Keratinocyte (primary cell): ENCODE data around the gene PSMD7. TPM values are rescaled to one million over a fixed set of nuclear protein-coding genes. Genes with fewer than 3 reads are reported as not detected.

ENCODE experiments used
- DNase-seq: peaks from one replicate; pipeline ENCODE4 v3.0.0-alpha.2; 2011; ENCODE audit warnings: low read depth, missing footprints, low spot score
- FAIRE-seq: peaks from 2 replicates; lab custom pipeline; 2011; peaks lifted over from hg19 to GRCh38; lab: Jason Lieb, UNC
- H2AFZ ChIP-seq: 2 replicates; pipeline ENCODE4 v1.6.0; 2012; ENCODE audit warnings: low read length, control low read depth, inconsistent platforms; ENCODE audit not compliant: control insufficient read depth
- H3K27ac ChIP-seq: 2 replicates; pipeline ENCODE4 v1.5.1; 2011; ENCODE audit warnings: low read length; ENCODE audit not compliant: control insufficient read depth, insufficient read depth
- H3K27me3 ChIP-seq: 3 replicates; pipeline ENCODE4 v1.6.0; 2011; ENCODE audit warnings: low read length; ENCODE audit not compliant: control insufficient read depth, insufficient read depth; ENCODE audit errors: extremely low read depth
- H3K36me3 ChIP-seq, 2 experiments: 2 replicates in 1 of 2; 3 replicates in 1 of 2; pipeline ENCODE4 v1.5.1; 2011; ENCODE audit warnings: low read length in 2 of 2, mild to moderate bottlenecking in 1 of 2; ENCODE audit not compliant: control insufficient read depth in 2 of 2, insufficient read depth in 2 of 2; ENCODE audit errors: extremely low read depth in 1 of 2
- H3K4me1 ChIP-seq: 3 replicates; pipeline ENCODE4 v1.5.1; 2011; ENCODE audit warnings: low read length; ENCODE audit not compliant: control insufficient read depth, insufficient read depth; ENCODE audit errors: extremely low read depth
- H3K4me2 ChIP-seq: 3 replicates; pipeline ENCODE4 v1.6.0; 2011; ENCODE audit warnings: low read depth, low read length; ENCODE audit not compliant: control insufficient read depth, insufficient read depth; ENCODE audit errors: extremely low read depth
- H3K4me3 ChIP-seq, 3 experiments: fragments of 200-600 bp in 1 of 3; sonication (generic) in 1 of 3; 2 replicates in 2 of 3; 3 replicates in 1 of 3; pipeline ENCODE4 v1.5.1; 2011 to 2016; ENCODE audit warnings: low read length in 3 of 3, mild to moderate bottlenecking in 3 of 3, control low read depth in 2 of 3, inconsistent platforms in 1 of 3, low read depth in 1 of 3, mixed read lengths in 1 of 3, mixed run types in 1 of 3, moderate library complexity in 1 of 3; ENCODE audit not compliant: control insufficient read depth in 2 of 3, insufficient read depth in 2 of 3; ENCODE audit errors: extremely low read depth in 1 of 3
- H3K79me2 ChIP-seq: 2 replicates; pipeline ENCODE4 v1.6.0; 2012; ENCODE audit warnings: low read length; ENCODE audit not compliant: control insufficient read depth, insufficient read depth
- H3K9ac ChIP-seq: 3 replicates; pipeline ENCODE4 v1.6.0; 2011; ENCODE audit warnings: low read length; ENCODE audit not compliant: control insufficient read depth, insufficient read depth; ENCODE audit errors: extremely low read depth
- H3K9me1 ChIP-seq: 3 replicates; pipeline ENCODE4 v1.6.0; 2011; ENCODE audit warnings: low read length; ENCODE audit not compliant: control insufficient read depth, insufficient read depth; ENCODE audit errors: extremely low read depth
- H3K9me3 ChIP-seq: 2 replicates; pipeline ENCODE4 v1.5.1; 2012; ENCODE audit warnings: low read depth, low read length; ENCODE audit not compliant: control insufficient read depth
- H4K20me1 ChIP-seq: 3 replicates; pipeline ENCODE4 v1.6.0; 2011; ENCODE audit warnings: low read length; ENCODE audit not compliant: control insufficient read depth, insufficient read depth; ENCODE audit errors: extremely low read depth
- CTCF ChIP-seq, 3 experiments: IDR thresholded peaks in 1 of 3; conservative IDR thresholded peaks in 1 of 3; optimal IDR thresholded peaks in 1 of 3; 2 replicates in 2 of 3; 3 replicates in 1 of 3; pipeline versions ENCODE3 to v1.5.1; 2011; ENCODE audit warnings: low read length in 3 of 3, mild to moderate bottlenecking in 3 of 3, moderate library complexity in 2 of 3, control low read depth in 1 of 3, inconsistent platforms in 1 of 3; ENCODE audit not compliant: insufficient read depth in 2 of 3; ENCODE audit errors: extremely low read depth in 1 of 3
- EZH2 ChIP-seq: IDR thresholded peaks from one replicate; pipeline ENCODE4 v1.6.1; 2012; ENCODE audit warnings: inconsistent platforms, mild to moderate bottlenecking, low read length, moderate library complexity
- dilution Hi-C: fragments of 300-500 bp; cut with MboI; formaldehyde crosslinking; loops from one replicate; pipeline ENCODE4 v1.7.0; 2020; ENCODE audit warnings: low sequenced_read_pairs; ENCODE audit not compliant: extremely low pct_ligation_motif_present
- polyA plus RNA-seq, 5 experiments: library from polyadenylated mRNA; depleted of rRNA in 3 of 5; stranded (reverse) in 3 of 5; stranded (forward) in 1 of 5; unstranded in 1 of 5; fragments of >200 nt; gene quantifications; 1 replicate in 1 of 5; 2 replicates in 3 of 5; 3 replicates in 1 of 5; pipeline versions ENCODE4 v1.2.1 to v1.2.3, GENCODE V29; 2011 to 2012; ENCODE audit warnings: missing spikeins in 2 of 5, low read depth in 1 of 5, low replicate concordance in 1 of 5

PSMD7 gene
- polyA plus RNA-seq, 1 donor (not counting 4 experiments of a cell fraction or from before 2014, with no cell fraction given): 130 TPM

GRCh38 chr16:74249846-74250245 is 46.8 kb upstream of the PSMD7 start:
- Histone ChIP-seq H3K36me3 (no peaks in the 10 kb centered on the region), H3K4me1 (no peaks in the 10 kb centered on the region), H3K27me3 (no peaks in the 10 kb centered on the region), H3K4me3 (no peak overlapping the region), H3K79me2 (no peaks in the 10 kb centered on the region), H4K20me1 (no peaks in the 10 kb centered on the region), H3K9me3 (no peaks in the 10 kb centered on the region), H2AFZ (no peak overlapping the region), H3K9ac (no peak overlapping the region), H3K4me2 (no peak overlapping the region), H3K9me1 (no peaks in the 10 kb centered on the region), H3K27ac (no peak overlapping the region)
- dilution Hi-C loops: no loop called here
- no peak for DNase-seq
- no peak for FAIRE-seq
- no peak for TF ChIP-seq EZH2
- TF ChIP-seq CTCF (optimal IDR thresholded peaks at IDR 0.05 in 1 of 3, IDR thresholded peaks at IDR 0.05 in 1 of 3, conservative IDR thresholded peaks at IDR 0.05 in 1 of 3; ENCODE audit: extremely low read depth in 1 of 3, insufficient read depth in 2 of 3, low read length in 3 of 3): no peak

DNA sequence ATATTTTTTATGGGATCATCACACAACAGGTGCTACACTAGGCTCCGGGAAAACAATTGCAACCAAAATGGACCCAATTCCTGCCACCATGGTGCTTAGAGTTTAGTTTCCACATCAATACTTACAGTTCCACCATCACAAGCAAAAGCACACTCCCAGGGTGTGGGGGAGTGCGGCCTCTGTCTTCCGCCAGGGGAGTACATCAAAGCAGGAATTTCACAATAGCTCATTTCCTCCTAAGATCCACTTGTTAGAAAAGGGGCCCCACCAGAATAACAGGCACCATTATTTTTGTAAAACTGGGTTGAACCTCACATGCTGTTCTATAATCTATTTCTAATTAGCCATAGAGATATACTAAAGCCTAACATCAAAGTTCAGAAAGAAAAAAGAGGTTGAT is 44.3 kb upstream of the PSMD7 start:
- no peak overlapping the region for H2AFZ ChIP-seq
- TF ChIP-seq EZH2 (no peak), CTCF (optimal IDR thresholded peaks at IDR 0.05 in 1 of 3, IDR thresholded peaks at IDR 0.05 in 1 of 3, conservative IDR thresholded peaks at IDR 0.05 in 1 of 3; ENCODE audit: extremely low read depth in 1 of 3, insufficient read depth in 2 of 3, low read length in 3 of 3) (no peak)
- no peaks in the 10 kb centered on the region for H4K20me1 ChIP-seq
- H3K27me3 ChIP-seq: no peaks in the 10 kb centered on the region
- H3K9ac ChIP-seq: no peak overlapping the region
- dilution Hi-C loops: no loop called here
- H3K4me1 ChIP-seq: no peaks in the 10 kb centered on the region
- no peak overlapping the region for H3K4me2 ChIP-seq
- FAIRE-seq: no peak
- no peaks in the 10 kb centered on the region for H3K9me3 ChIP-seq
- no peaks in the 10 kb centered on the region for H3K9me1 ChIP-seq
- H3K4me3 ChIP-seq: no peak overlapping the region
- DNase-seq: no peak
- H3K79me2 ChIP-seq: no peaks in the 10 kb centered on the region
- H3K36me3 ChIP-seq: no peaks in the 10 kb centered on the region
- no peak overlapping the region for H3K27ac ChIP-seq
